DND-41 (cell line): ENCODE results near the gene RSF1.

ENCODE experiments used
- ATAC-seq: fragments of 200-7000 bp; cut with Tn5 transposase; 3 replicates; pipeline ENCODE4 v1.9.1; 2021; ENCODE audit warnings: low read depth; ENCODE audit not compliant: insufficient read depth
- DNase-seq: peaks from one replicate; pipeline ENCODE4 v3.0.0-alpha.2; 2020
- H2AFZ ChIP-seq: 2 replicates; pipeline ENCODE4 v1.6.0; 2012; ENCODE audit warnings: low read depth, low read length
- H3K27ac ChIP-seq: 2 replicates; pipeline ENCODE4 v1.5.1; 2012; ENCODE audit warnings: low read length, inconsistent platforms
- H3K27me3 ChIP-seq: fragments of 200-600 bp; sonication (generic); 2 replicates; pipeline ENCODE4 v1.6.0; 2012; ENCODE audit warnings: low read length, mild to moderate bottlenecking, inconsistent platforms; ENCODE audit not compliant: insufficient read depth, poor library complexity
- H3K36me3 ChIP-seq: 2 replicates; pipeline ENCODE4 v1.5.1; 2012; ENCODE audit warnings: low read length, inconsistent platforms; ENCODE audit not compliant: insufficient read depth
- H3K4me1 ChIP-seq: 2 replicates; pipeline ENCODE4 v1.5.1; 2012; ENCODE audit warnings: mild to moderate bottlenecking, low read length; ENCODE audit not compliant: insufficient read depth
- H3K4me2 ChIP-seq: 2 replicates; pipeline ENCODE4 v1.6.0; 2012; ENCODE audit warnings: mild to moderate bottlenecking, moderate library complexity, low read length, inconsistent platforms; ENCODE audit not compliant: insufficient read depth
- H3K4me3 ChIP-seq, 2 experiments: fragments of 200-600 bp in 1 of 2; shearing (Covaris generic) in 1 of 2; 2 replicates each; pipeline ENCODE4 v1.5.1; 2012 to 2016; ENCODE audit warnings: inconsistent platforms in 2 of 2, low read length in 2 of 2, mild to moderate bottlenecking in 2 of 2, low read depth in 1 of 2, moderate library complexity in 1 of 2
- H3K79me2 ChIP-seq: 2 replicates; pipeline ENCODE4 v1.6.0; 2012; ENCODE audit warnings: low read length, inconsistent platforms; ENCODE audit not compliant: insufficient read depth
- H3K9ac ChIP-seq: 2 replicates; pipeline ENCODE4 v1.6.0; 2012; ENCODE audit warnings: low read depth, mild to moderate bottlenecking, inconsistent platforms, low read length, moderate library complexity
- H3K9me3 ChIP-seq: 2 replicates; pipeline ENCODE4 v1.5.1; 2012; ENCODE audit warnings: low read length, moderate library complexity, mild to moderate bottlenecking, inconsistent platforms; ENCODE audit not compliant: insufficient read depth, severe bottlenecking
- H4K20me1 ChIP-seq: 2 replicates; pipeline ENCODE4 v1.6.0; 2012; ENCODE audit warnings: low read length; ENCODE audit not compliant: insufficient read depth
- CTCF ChIP-seq: IDR thresholded peaks from 2 replicates; pipeline ENCODE4 v1.5.1; 2012; ENCODE audit warnings: borderline replicate concordance, low read length, moderate library complexity, mild to moderate bottlenecking; ENCODE audit not compliant: poor library complexity, severe bottlenecking; ENCODE audit errors: extremely low read depth
- EZH2 ChIP-seq: IDR thresholded peaks from 3 replicates; pipeline ENCODE4 v1.6.1; 2012; ENCODE audit warnings: borderline replicate concordance, low read depth, mild to moderate bottlenecking, moderate library complexity, low read length, inconsistent platforms; ENCODE audit not compliant: severe bottlenecking

RSF1 gene

GRCh38 chr11:77793972-77794371 lies 26.6 kb downstream of the RSF1 start:
- H3K9me3 ChIP-seq, result peaks cover 9% of the 10 kb centered on the region
- no peaks in the 10 kb centered on the region for H3K4me1 ChIP-seq
- ATAC-seq (no peak), DNase-seq (no peak)
- no peak overlapping the region for H3K27ac ChIP-seq
- no peak for TF ChIP-seq CTCF
- no peak for TF ChIP-seq EZH2
- no peak overlapping the region for H3K4me3 ChIP-seq
- no peak overlapping the region for H3K4me2 ChIP-seq
- H3K9ac ChIP-seq, result no peak overlapping the region
- peaks cover 31% of the 10 kb centered on the region for H3K36me3 ChIP-seq
- no peak overlapping the region for H2AFZ ChIP-seq
- peaks cover 45% of the 10 kb centered on the region for H4K20me1 ChIP-seq
- no peaks in the 10 kb centered on the region for H3K27me3 ChIP-seq
- H3K79me2 ChIP-seq, result peaks cover 100% of the 10 kb centered on the region

GRCh38 chr11:77791301-77791700 lies 29.2 kb downstream of the RSF1 start:
- Histone ChIP-seq H2AFZ (no peak overlapping the region), H4K20me1 (peaks cover 45% of the 10 kb centered on the region), H3K27me3 (no peaks in the 10 kb centered on the region), H3K36me3 (peaks cover 26% of the 10 kb centered on the region), H3K4me2 (no peak overlapping the region), H3K27ac (no peak overlapping the region), H3K9ac (no peak overlapping the region), H3K4me1 (no peaks in the 10 kb centered on the region), H3K79me2 (peaks cover 100% of the 10 kb centered on the region), H3K9me3 (peaks cover 7% of the 10 kb centered on the region), H3K4me3 (no peak overlapping the region)
- ATAC-seq, result no peak
- TF ChIP-seq CTCF (no peak), EZH2 (no peak)
- no peak for DNase-seq

DNA sequence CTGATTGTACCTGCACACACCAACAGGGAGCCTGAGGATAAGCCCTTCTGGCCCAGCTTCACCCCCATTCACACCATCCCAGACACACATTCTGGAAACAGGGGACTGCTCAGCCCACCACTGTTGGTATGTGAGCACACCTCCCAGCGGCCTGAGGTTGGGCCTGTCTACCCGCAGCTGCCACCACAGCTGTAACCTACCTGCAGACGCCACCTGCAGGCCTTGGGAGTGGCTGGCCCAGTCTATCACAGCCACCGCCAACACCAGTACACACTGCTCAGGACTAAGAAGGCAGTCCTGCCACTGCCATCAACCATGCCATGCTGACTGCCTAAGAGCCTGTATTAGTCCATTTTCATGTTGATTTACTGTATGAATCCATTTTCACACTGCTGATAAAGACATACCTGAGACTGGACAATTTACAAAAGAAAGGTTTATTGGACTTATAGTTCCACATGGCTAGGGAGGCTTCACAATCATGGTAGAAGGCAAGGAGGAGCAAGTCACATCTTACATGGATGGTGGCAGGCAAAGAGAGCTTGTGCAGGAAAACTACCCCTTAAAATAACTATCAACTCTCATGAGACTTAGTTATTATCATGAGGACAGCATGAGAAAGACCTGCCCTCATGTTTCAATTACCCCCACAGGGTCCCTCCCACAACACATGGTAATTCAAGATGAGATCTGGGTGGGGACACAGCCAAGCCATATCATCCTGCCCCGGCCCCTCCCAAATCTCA lies 30.6 kb downstream of the RSF1 start:
- TF ChIP-seq EZH2 (no peak), CTCF (peak; percentile 30)
- Histone ChIP-seq H3K36me3 (peaks cover 26% of the 10 kb centered on the region), H3K79me2 (peaks cover 98% of the 10 kb centered on the region), H3K9me3 (peaks cover 7% of the 10 kb centered on the region), H3K4me1 (no peaks in the 10 kb centered on the region), H3K9ac (no peak overlapping the region), H3K4me3 (no peak overlapping the region), H3K27ac (no peak overlapping the region), H3K4me2 (no peak overlapping the region), H4K20me1 (peaks cover 52% of the 10 kb centered on the region), H2AFZ (no peak overlapping the region), H3K27me3 (no peaks in the 10 kb centered on the region)
- ATAC-seq (peak; percentile 47; the same call in 1 of the 3 replicates), DNase-seq (no peak)
